IMR-90 (cell line): ENCODE data around the gene TM9SF4. TPM values are rescaled to one million over a fixed set of nuclear protein-coding genes. Genes with fewer than 3 reads are reported as not detected.

Source experiments
- ATAC-seq: fragments of 200-7000 bp; cut with Tn5 transposase; 2 replicates; pipeline ENCODE4 v1.9.1; 2020; ENCODE audit warnings: low read depth, mild to moderate bottlenecking, moderate library complexity
- BruUV-seq: library from RNA; stranded (reverse); fragments of 400-500 nt; replicated peaks from 2 replicates; lab custom pipeline; 2021; lab: Mats Ljungman, UMichigan
- CTCF ChIA-PET: fragments of 300-600 bp; formaldehyde crosslinking; extraction: SDS; loops from one replicate; lab custom pipeline; 2021; ENCODE audit warnings: antibody characterized with exemption; lab: Yijun Ruan, JAX
- POLR2A ChIA-PET: fragments of 300-600 bp; sonication (Branson Sonifier 250); formaldehyde crosslinking; loops from one replicate; lab custom pipeline; 2022; ENCODE audit warnings: antibody characterized with exemption; ENCODE audit not compliant: unreplicated experiment; lab: Charles Lee
- DNase-seq: peaks from one replicate; pipeline ENCODE4 v3.0.0; 2013
- H2AFZ ChIP-seq: replicated peaks from 2 replicates; pipeline ENCODE3; 2013; ENCODE audit warnings: low read length, mild to moderate bottlenecking; ENCODE audit not compliant: poor library complexity
- H2AK5ac ChIP-seq: 2 replicates; pipeline ENCODE4 v1.6.1; 2013; ENCODE audit warnings: low read depth, low read length, inconsistent platforms
- H2AK9ac ChIP-seq: replicated peaks from 2 replicates; pipeline ENCODE3; 2013; ENCODE audit warnings: mild to moderate bottlenecking, low read depth, low read length, moderate library complexity; ENCODE audit not compliant: poor library complexity
- H2BK120ac ChIP-seq: 2 replicates; pipeline ENCODE4 v1.6.1; 2013; ENCODE audit warnings: low read depth, low read length, inconsistent platforms
- H2BK15ac ChIP-seq: 3 replicates; pipeline ENCODE4 v1.6.1; 2013; ENCODE audit warnings: low read depth, low read length, inconsistent platforms
- H2BK20ac ChIP-seq: 2 replicates; pipeline ENCODE4 v1.6.1; 2013; ENCODE audit warnings: low read depth, mild to moderate bottlenecking, inconsistent platforms, low read length, moderate library complexity
- H2BK5ac ChIP-seq: 2 replicates; pipeline ENCODE4 v1.6.1; 2013; ENCODE audit warnings: mild to moderate bottlenecking, low read depth, low read length, inconsistent platforms; ENCODE audit not compliant: poor library complexity, severe bottlenecking
- H3K14ac ChIP-seq: replicated peaks from 2 replicates; pipeline ENCODE4 v1.6.1; 2013; ENCODE audit warnings: low read depth, low read length, inconsistent platforms
- H3K18ac ChIP-seq: 2 replicates; pipeline ENCODE4 v1.6.1; 2013; ENCODE audit warnings: low read depth, low read length, control low read depth
- H3K23ac ChIP-seq: 2 replicates; pipeline ENCODE4 v1.6.1; 2013; ENCODE audit warnings: low read depth, low read length, inconsistent platforms
- H3K27ac ChIP-seq: 2 replicates; pipeline ENCODE4 v1.5.1; 2013; ENCODE audit warnings: mild to moderate bottlenecking, control low read depth, low read length; ENCODE audit not compliant: insufficient read depth
- H3K27me3 ChIP-seq: 2 replicates; pipeline ENCODE4 v1.6.1; 2013; ENCODE audit warnings: low read length; ENCODE audit not compliant: control insufficient read depth, insufficient read depth
- H3K36me3 ChIP-seq: 2 replicates; pipeline ENCODE4 v1.6.1; 2013; ENCODE audit warnings: low read length, mixed read lengths; ENCODE audit not compliant: control insufficient read depth, insufficient read depth
- H3K4ac ChIP-seq: 2 replicates; pipeline ENCODE4 v1.6.1; 2013; ENCODE audit warnings: low read depth, low read length, inconsistent platforms
- H3K4me1 ChIP-seq: 2 replicates; pipeline ENCODE4 v1.6.1; 2013; ENCODE audit warnings: low read length, mixed read lengths; ENCODE audit not compliant: control insufficient read depth, insufficient read depth
- H3K4me2 ChIP-seq: 2 replicates; pipeline ENCODE4 v1.6.1; 2013; ENCODE audit warnings: low read depth, mild to moderate bottlenecking, control low read depth, low read length, moderate library complexity
- H3K4me3 ChIP-seq: 2 replicates; pipeline ENCODE4 v1.5.1; 2013; ENCODE audit warnings: low read depth, mild to moderate bottlenecking, control low read depth, low read length, moderate library complexity; ENCODE audit not compliant: insufficient read depth
- H3K56ac ChIP-seq: 2 replicates; pipeline ENCODE4 v1.6.1; 2013; ENCODE audit warnings: low read length, inconsistent platforms; ENCODE audit not compliant: insufficient read depth; ENCODE audit errors: extremely low read depth
- H3K79me1 ChIP-seq, 2 experiments: 2 replicates each; pipeline ENCODE4 v1.6.1; 2013; ENCODE audit warnings: low read length in 2 of 2, inconsistent platforms in 1 of 2, low read depth in 1 of 2
- H3K9ac ChIP-seq: 2 replicates; pipeline ENCODE4 v1.6.1; 2013; ENCODE audit warnings: low read depth, low read length, control low read depth
- H3K9me1 ChIP-seq: 2 replicates; pipeline ENCODE4 v1.6.1; 2013; ENCODE audit warnings: low read length, inconsistent platforms; ENCODE audit not compliant: insufficient read depth
- H3K9me3 ChIP-seq: 2 replicates; pipeline ENCODE4 v1.6.1; 2013; ENCODE audit warnings: low read length; ENCODE audit not compliant: control insufficient read depth, insufficient read depth
- H4K20me1 ChIP-seq: 2 replicates; pipeline ENCODE4 v1.6.1; 2013; ENCODE audit warnings: low read length, inconsistent platforms; ENCODE audit not compliant: insufficient read depth
- H4K5ac ChIP-seq: 2 replicates; pipeline ENCODE4 v1.6.1; 2013; ENCODE audit warnings: mild to moderate bottlenecking, low read depth, low read length, control low read depth
- H4K8ac ChIP-seq, 2 experiments: 2 replicates each; pipeline ENCODE4 v1.6.1; 2013; ENCODE audit warnings: low read depth in 2 of 2, low read length in 2 of 2, control low read depth in 1 of 2, inconsistent platforms in 1 of 2
- H4K91ac ChIP-seq: 2 replicates; pipeline ENCODE4 v1.6.1; 2013; ENCODE audit warnings: low read depth, low read length, inconsistent platforms; ENCODE audit not compliant: insufficient read depth
- BHLHE40 ChIP-seq: fragments of 150-350 bp; IDR thresholded peaks from 2 replicates; pipeline ENCODE4 v1.6.1; 2016; ENCODE audit warnings: mild to moderate bottlenecking, low read depth, low read length
- CEBPB ChIP-seq: IDR thresholded peaks from 2 replicates; pipeline ENCODE4 v1.6.1; 2012; ENCODE audit warnings: low read depth, low read length, improper control_type of control experiment
- CHD1 ChIP-seq: IDR thresholded peaks from 2 replicates; pipeline ENCODE4 v1.6.1; 2012; ENCODE audit warnings: low read depth, low read length, improper control_type of control experiment
- CTCF ChIP-seq: conservative IDR thresholded peaks from 2 replicates; pipeline ENCODE4 v1.5.1; 2012; ENCODE audit warnings: mild to moderate bottlenecking, low read depth, low read length, improper control_type of control experiment
- ELK1 ChIP-seq: fragments of 150-350 bp; IDR thresholded peaks from 2 replicates; pipeline ENCODE4 v1.6.1; 2016; ENCODE audit warnings: low read depth, mild to moderate bottlenecking, low read length, moderate library complexity, borderline replicate concordance
- FOS ChIP-seq: fragments of 150-350 bp; IDR thresholded peaks from 2 replicates; pipeline ENCODE4 v1.6.1; 2016; ENCODE audit warnings: low read depth, low read length
- MAFK ChIP-seq: IDR thresholded peaks from 2 replicates; pipeline ENCODE4 v1.6.1; 2012; ENCODE audit warnings: low read depth, low read length, improper control_type of control experiment
- MAZ ChIP-seq: IDR thresholded peaks from 2 replicates; pipeline ENCODE4 v1.6.1; 2012; ENCODE audit warnings: low read depth, mild to moderate bottlenecking, low read length, improper control_type of control experiment, moderate library complexity, borderline replicate concordance
- MXI1 ChIP-seq: IDR thresholded peaks from 2 replicates; pipeline ENCODE4 v1.6.1; 2012; ENCODE audit warnings: low read depth, mild to moderate bottlenecking, low read length, moderate library complexity, borderline replicate concordance
- NFE2L2 ChIP-seq: fragments of 150-350 bp; IDR thresholded peaks from 2 replicates; pipeline ENCODE4 v1.6.1; 2016; ENCODE audit warnings: low read depth, mild to moderate bottlenecking, low read length
- POLR2A ChIP-seq: IDR thresholded peaks from 2 replicates; pipeline ENCODE4 v1.6.1; 2012; ENCODE audit warnings: mild to moderate bottlenecking, low read depth, low read length
- RAD21 ChIP-seq: IDR thresholded peaks from 2 replicates; pipeline ENCODE4 v1.6.1; 2012; ENCODE audit warnings: low read length, improper control_type of control experiment
- RCOR1 ChIP-seq: IDR thresholded peaks from 2 replicates; pipeline ENCODE4 v1.6.1; 2012; ENCODE audit warnings: mild to moderate bottlenecking, low read length, improper control_type of control experiment; ENCODE audit not compliant: insufficient replicate concordance
- RFX5 ChIP-seq: IDR thresholded peaks from 2 replicates; pipeline ENCODE4 v1.8.0; 2012; ENCODE audit warnings: low read depth, mild to moderate bottlenecking, low read length, moderate library complexity
- SMC3 ChIP-seq: fragments of 150-350 bp; IDR thresholded peaks from 2 replicates; pipeline ENCODE4 v1.6.1; 2016; ENCODE audit warnings: low read depth, mild to moderate bottlenecking, antibody characterized with exemption, low read length, moderate library complexity
- USF2 ChIP-seq: fragments of 150-350 bp; IDR thresholded peaks from 2 replicates; pipeline ENCODE4 v1.6.1; 2017; ENCODE audit warnings: mild to moderate bottlenecking, antibody characterized with exemption, low read length, low read depth
- WGBS, 2 experiments: methylation state at CpG; one replicate each; pipeline versions ENCODE4 v1.1.5 to v1.1.7; 2013; ENCODE audit warnings: missing lambda C conversion rate in 2 of 2; ENCODE audit not compliant: insufficient read length in 1 of 2; ENCODE audit errors: extremely low coverage in 2 of 2; 5-methylcytosine and 5-hydroxymethylcytosine counted together
- dilution Hi-C: fragments of 300-500 bp; cut with HindIII; formaldehyde crosslinking; loops from one replicate; pipeline ENCODE4 v1.14.3; 2018; ENCODE audit warnings: low sequenced_read_pairs; ENCODE audit not compliant: unreplicated experiment
- in situ Hi-C: fragments of 300-500 bp; cut with MboI; formaldehyde crosslinking; loops from 3 replicates; pipeline ENCODE4 v1.14.3; 2019; ENCODE audit warnings: low sequenced_read_pairs, inconsistent platforms, mixed read lengths
- intact Hi-C: fragments of 100-400 bp; cut with micrococcal nuclease; formaldehyde crosslinking; loops from 2 replicates; pipeline ENCODE4 v1.10.0; 2022
- polyA plus RNA-seq, 3 experiments: library from polyadenylated mRNA; depleted of rRNA; stranded (reverse); fragments of >200 nt; gene quantifications; 2 replicates each; pipeline ENCODE4 v1.2.3, GENCODE V29; 2012; ENCODE audit warnings: low replicate concordance in 1 of 3
- total RNA-seq: library from RNA; depleted of rRNA; stranded (reverse); fragments of >200 nt; gene quantifications from 2 replicates; pipeline ENCODE4 v1.2.3, GENCODE V29; 2012

Gene TM9SF4
- total and polyA plus RNA-seq, 2 of the 4 experiments (the other 2 are of a cell fraction) = 35.3 to 59.1 TPM

- Histone ChIP-seq H3K23ac (no peak overlapping the region), H3K9ac (no peak overlapping the region), H3K9me3 (no peaks in the 10 kb centered on the region), H2BK5ac (no peak overlapping the region), H3K18ac (no peak overlapping the region), H3K4ac (no peak overlapping the region), H2AK5ac (no peak overlapping the region), H4K8ac (no peak overlapping the region), H3K9me1 (peaks cover 20% of the 10 kb centered on the region), H3K14ac (no peak overlapping the region), H2BK15ac (no peak overlapping the region), H3K27ac (no peak overlapping the region), H2AK9ac (no peak overlapping the region), H4K5ac (no peak overlapping the region), H3K56ac (no peak overlapping the region), H3K27me3 (no peaks in the 10 kb centered on the region), H3K79me1 (peaks cover 54 to 85% of the 10 kb centered on the region in 2 experiments), H4K20me1 (peaks cover 82% of the 10 kb centered on the region), H2BK120ac (no peak overlapping the region), H2AFZ (no peak overlapping the region), H3K4me2 (no peak overlapping the region), H3K36me3 (peaks cover 6% of the 10 kb centered on the region), H2BK20ac (no peak overlapping the region), H3K4me1 (no peaks in the 10 kb centered on the region), H4K91ac (no peak overlapping the region), H3K4me3 (no peak overlapping the region)
- dilution Hi-C loops = no loop called here
- in situ Hi-C loops = no loop called here
- DNase-seq (no peak), ATAC-seq (no peak)
- CTCF ChIA-PET = no interaction called here
- TF ChIP-seq MXI1 = no peak
- no peak for TF ChIP-seq RFX5
- TF ChIP-seq USF2 = no peak
- no peak for TF ChIP-seq SMC3
- no peak for TF ChIP-seq FOS
- no peak for TF ChIP-seq CEBPB
- no peak for TF ChIP-seq CTCF
- no peak for TF ChIP-seq BHLHE40
- no peak for TF ChIP-seq MAFK
- TF ChIP-seq MAZ = no peak
- TF ChIP-seq ELK1 = no peak
- TF ChIP-seq NFE2L2 = no peak
- no peak for TF ChIP-seq CHD1
- TF ChIP-seq RAD21 = no peak
- no peak for TF ChIP-seq POLR2A
- no peak for TF ChIP-seq RCOR1
- no TSS peak for BruUV-seq
- POLR2A ChIA-PET = no interaction called here
- intact Hi-C loops = no loop called here
- no CpG with 5 or more reads among the region's 5 CpGs for WGBS, 2 experiments
Measured at GRCh38 chr20:32129863-32130262, 20.3 kb downstream of the TM9SF4 start.
